ENCODE data around the gene GSTK1.

The GSTK1 gene

GRCh38 chr7:143303733-143304132 is 40.5 kb downstream of the GSTK1 start:
- TF ChIP-seq, protein P1, sequence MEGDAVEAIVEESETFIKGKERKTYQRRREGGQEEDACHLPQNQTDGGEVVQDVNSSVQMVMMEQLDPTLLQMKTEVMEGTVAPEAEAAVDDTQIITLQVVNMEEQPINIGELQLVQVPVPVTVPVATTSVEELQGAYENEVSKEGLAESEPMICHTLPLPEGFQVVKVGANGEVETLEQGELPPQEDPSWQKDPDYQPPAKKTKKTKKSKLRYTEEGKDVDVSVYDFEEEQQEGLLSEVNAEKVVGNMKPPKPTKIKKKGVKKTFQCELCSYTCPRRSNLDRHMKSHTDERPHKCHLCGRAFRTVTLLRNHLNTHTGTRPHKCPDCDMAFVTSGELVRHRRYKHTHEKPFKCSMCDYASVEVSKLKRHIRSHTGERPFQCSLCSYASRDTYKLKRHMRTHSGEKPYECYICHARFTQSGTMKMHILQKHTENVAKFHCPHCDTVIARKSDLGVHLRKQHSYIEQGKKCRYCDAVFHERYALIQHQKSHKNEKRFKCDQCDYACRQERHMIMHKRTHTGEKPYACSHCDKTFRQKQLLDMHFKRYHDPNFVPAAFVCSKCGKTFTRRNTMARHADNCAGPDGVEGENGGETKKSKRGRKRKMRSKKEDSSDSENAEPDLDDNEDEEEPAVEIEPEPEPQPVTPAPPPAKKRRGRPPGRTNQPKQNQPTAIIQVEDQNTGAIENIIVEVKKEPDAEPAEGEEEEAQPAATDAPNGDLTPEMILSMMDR (IDR thresholded peaks at IDR 0.05; ENCODE audit: borderline replicate concordance, insufficient read depth, low read depth, low read length) = no peak
- no peak overlapping the region for H3K4me3 ChIP-seq (ENCODE audit: low read depth, low read length)

GRCh38 chr7:143304938-143305337 is 41.7 kb downstream of the GSTK1 start:
- no peak overlapping the region for H3K4me3 ChIP-seq (ENCODE audit: low read depth, low read length)
- TF ChIP-seq, protein P1 (IDR thresholded peaks at IDR 0.05; ENCODE audit: borderline replicate concordance, insufficient read depth, low read depth, low read length) = no peak

DNA sequence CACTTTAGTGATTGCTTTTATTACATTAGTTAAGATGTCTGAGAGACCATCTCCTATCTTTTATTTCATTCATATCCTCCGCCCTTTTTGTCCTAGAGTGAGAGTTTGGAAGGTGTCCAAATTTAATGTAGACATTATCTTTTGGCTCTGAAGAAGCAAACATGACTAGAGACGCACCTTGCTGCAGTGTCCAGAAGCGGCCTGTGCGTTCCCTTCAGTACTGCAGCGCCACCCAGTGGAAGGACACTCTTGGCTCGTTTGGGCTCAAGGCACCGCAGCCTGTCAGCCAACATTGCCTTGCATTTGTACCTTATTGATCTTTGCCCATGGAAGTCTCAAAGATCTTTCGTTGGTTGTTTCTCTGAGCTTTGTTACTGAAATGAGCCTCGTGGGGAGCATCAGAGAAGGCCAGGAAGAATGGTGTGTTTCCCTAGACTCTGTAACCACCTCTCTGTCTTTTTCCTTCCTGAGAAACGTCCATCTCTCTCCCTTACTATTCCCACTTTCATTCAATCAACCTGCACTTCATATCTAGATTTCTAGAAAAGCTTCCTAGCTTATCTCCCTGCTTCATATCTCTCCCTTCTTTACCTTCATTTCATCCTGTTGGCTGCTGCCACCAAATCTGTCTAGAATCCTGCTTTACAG is 42.3 kb downstream of the GSTK1 start:
- TF ChIP-seq, protein P1 (IDR thresholded peaks at IDR 0.05; ENCODE audit: borderline replicate concordance, insufficient read depth, low read depth, low read length) = peak; percentile 66
- no peak overlapping the region for H3K4me3 ChIP-seq (ENCODE audit: low read depth, low read length)

- H3K4me3 ChIP-seq (ENCODE audit: low read depth, low read length) = no peak overlapping the region
- TF ChIP-seq, protein P1 (IDR thresholded peaks at IDR 0.05; ENCODE audit: borderline replicate concordance, insufficient read depth, low read depth, low read length) = no peak
Measured at GRCh38 chr7:143308632-143309031, 45.4 kb downstream of the GSTK1 start.

- TF ChIP-seq, protein P1 (IDR thresholded peaks at IDR 0.05; ENCODE audit: borderline replicate concordance, insufficient read depth, low read depth, low read length) = no peak
- no peak overlapping the region for H3K4me3 ChIP-seq (ENCODE audit: low read depth, low read length)
Measured at GRCh38 chr7:143314127-143314526, 50.9 kb downstream of the GSTK1 start.

- no peak within 1 kb of the TSS for H3K4me3 ChIP-seq (ENCODE audit: low read depth, low read length)
- TF ChIP-seq, protein P1 (IDR thresholded peaks at IDR 0.05; ENCODE audit: borderline replicate concordance, insufficient read depth, low read depth, low read length) = no peak
Measured at GRCh38 chr7:143315776-143316175, 52.5 kb downstream of the GSTK1 start, which contains the start of gene CLCN1. CLCN1 (plus strand) TSS chr7:143316111; CDS start chr7:143316213, 102 bp downstream.

GRCh38 chr7:143316492-143316891 is 53.3 kb downstream of the GSTK1 start:
- no peak overlapping the region for H3K4me3 ChIP-seq (ENCODE audit: low read depth, low read length)
- TF ChIP-seq, protein P1 (IDR thresholded peaks at IDR 0.05; ENCODE audit: borderline replicate concordance, insufficient read depth, low read depth, low read length) = no peak

Measured in GM12875 (cell line).